HepG2 (cell line): Measurements from ENCODE around the gene TOMM22. TPM values are rescaled to one million over a fixed set of nuclear protein-coding genes. Genes with fewer than 3 reads are reported as not detected.

ENCODE experiments used
- ELF3 ChIP-seq: IDR thresholded peaks from 2 replicates; pipeline ENCODE4 v1.6.1; 2016; ENCODE audit warnings: missing genetic modification reagents, missing compliant biosample characterization
- FOXP4 ChIP-seq: sonication (generic); formaldehyde crosslinking; IDR thresholded peaks from 2 replicates; pipeline ENCODE4 v1.4.0; 2020; ENCODE audit warnings: missing genetic modification reagents
- HOXA5 ChIP-seq: sonication (generic); formaldehyde crosslinking; IDR thresholded peaks from 2 replicates; pipeline ENCODE4 v1.4.0; 2020; ENCODE audit warnings: missing genetic modification reagents
- KAT8 ChIP-seq: IDR thresholded peaks from 2 replicates; pipeline ENCODE4 v1.6.1; 2016; ENCODE audit warnings: missing genetic modification reagents, missing compliant biosample characterization
- KDM2A ChIP-seq: sonication (generic); formaldehyde crosslinking; IDR thresholded peaks from 2 replicates; pipeline ENCODE4 v1.4.0; 2020; ENCODE audit warnings: low read depth, missing genetic modification reagents, borderline replicate concordance
- KLF11 ChIP-seq: IDR thresholded peaks from 2 replicates; pipeline ENCODE4 v1.6.1; 2016; ENCODE audit warnings: missing compliant biosample characterization
- KMT2B ChIP-seq: IDR thresholded peaks from 2 replicates; pipeline ENCODE4 v1.6.1; 2016; ENCODE audit warnings: missing genetic modification reagents, missing compliant biosample characterization
- MTERF4 ChIP-seq: sonication (generic); formaldehyde crosslinking; IDR thresholded peaks from 2 replicates; pipeline ENCODE4 v1.8.0; 2023; ENCODE audit warnings: mild to moderate bottlenecking, missing genetic modification reagents
- PHF8 ChIP-seq: sonication (generic); formaldehyde crosslinking; IDR thresholded peaks from 2 replicates; pipeline ENCODE4 v1.5.0; 2020; ENCODE audit warnings: missing genetic modification reagents
- RCOR2 ChIP-seq: IDR thresholded peaks from 2 replicates; pipeline ENCODE4 v1.6.1; 2016; ENCODE audit warnings: missing biosample characterization, missing genetic modification reagents
- STAG1 ChIP-seq: sonication (generic); formaldehyde crosslinking; IDR thresholded peaks from 2 replicates; pipeline ENCODE4 v1.4.0; 2020; ENCODE audit warnings: missing genetic modification reagents
- YY1 ChIP-seq: IDR thresholded peaks from 2 replicates; pipeline ENCODE4 v1.6.1; 2011; ENCODE audit warnings: low read length, low read depth, moderate library complexity, mild to moderate bottlenecking; ENCODE audit not compliant: insufficient read depth, insufficient replicate concordance
- ZBTB21 ChIP-seq: sonication (generic); formaldehyde crosslinking; IDR thresholded peaks from 2 replicates; pipeline ENCODE4 v1.4.0; 2020; ENCODE audit warnings: missing genetic modification reagents
- ZBTB42 ChIP-seq: sonication (generic); formaldehyde crosslinking; IDR thresholded peaks from 2 replicates; pipeline ENCODE4 v1.5.0; 2020; ENCODE audit warnings: mild to moderate bottlenecking, missing genetic modification reagents
- ZBTB44 ChIP-seq: sonication (generic); formaldehyde crosslinking; IDR thresholded peaks from 2 replicates; pipeline ENCODE4 v1.4.0; 2020; ENCODE audit warnings: missing genetic modification reagents
- ZFY ChIP-seq: sonication (generic); formaldehyde crosslinking; IDR thresholded peaks from 2 replicates; pipeline ENCODE4 v1.4.0; 2020; ENCODE audit warnings: missing genetic modification reagents
- ZNF143 ChIP-seq: sonication (generic); formaldehyde crosslinking; IDR thresholded peaks from 2 replicates; pipeline ENCODE4 v1.4.0; 2020; ENCODE audit warnings: missing genetic modification reagents
- ZNF234 ChIP-seq: sonication (generic); formaldehyde crosslinking; conservative IDR thresholded peaks from 2 replicates; pipeline ENCODE4 v1.5.1; 2020; ENCODE audit warnings: mild to moderate bottlenecking, missing genetic modification reagents
- ZNF251 ChIP-seq: sonication (generic); formaldehyde crosslinking; IDR thresholded peaks from 2 replicates; pipeline ENCODE4 v1.9.0; 2021; ENCODE audit warnings: mild to moderate bottlenecking, missing genetic modification reagents
- ZNF275 ChIP-seq: sonication (generic); formaldehyde crosslinking; IDR thresholded peaks from 2 replicates; pipeline ENCODE4 v1.8.0; 2022; ENCODE audit warnings: missing genetic modification reagents, mild to moderate bottlenecking, inconsistent platforms, borderline replicate concordance
- ZNF350 ChIP-seq: sonication (generic); formaldehyde crosslinking; IDR thresholded peaks from 2 replicates; pipeline ENCODE4 v1.4.0; 2020; ENCODE audit warnings: mild to moderate bottlenecking, low read depth, missing genetic modification reagents, borderline replicate concordance
- ZNF460 ChIP-seq: sonication (generic); formaldehyde crosslinking; IDR thresholded peaks from 2 replicates; pipeline ENCODE4 v1.5.1; 2020; ENCODE audit warnings: missing genetic modification reagents, mild to moderate bottlenecking, borderline replicate concordance
- ZNF543 ChIP-seq: sonication (generic); formaldehyde crosslinking; IDR thresholded peaks from 2 replicates; pipeline ENCODE4 v1.4.0; 2020; ENCODE audit warnings: mild to moderate bottlenecking, missing genetic modification reagents
- ZNF577 ChIP-seq: sonication (generic); formaldehyde crosslinking; IDR thresholded peaks from 2 replicates; pipeline ENCODE4 v1.4.0; 2020; ENCODE audit warnings: mild to moderate bottlenecking, low read depth, missing genetic modification reagents, borderline replicate concordance
- polyA plus RNA-seq, 8 experiments: library from polyadenylated mRNA; depleted of rRNA in 3 of 8; stranded (reverse) in 7 of 8; unstranded in 1 of 8; fragments of >200 nt; fragmentation: Illumina TruSeq in 4 of 8; extraction: Trizol in 4 of 8; gene quantifications; 2 replicates each; pipeline versions ENCODE4 v1.2.1 to v1.2.3, GENCODE V29; 2011 to 2016; ENCODE audit warnings: low read depth in 4 of 8, missing spikeins in 1 of 8, mixed read lengths in 1 of 8; ENCODE audit not compliant: insufficient read depth in 1 of 8
- total RNA-seq, 5 experiments: library from RNA; depleted of rRNA; stranded (reverse); fragments of >200 nt; fragmentation: Illumina TruSeq; extraction: Trizol; gene quantifications; 2 replicates each; pipeline ENCODE4 v1.2.3, GENCODE V29; 2016; ENCODE audit warnings: low read depth in 1 of 5
- TF ChIP-seq, protein P1 (sequence below): sonication (generic); formaldehyde crosslinking; IDR thresholded peaks from 2 replicates; pipeline ENCODE4 v1.4.0; 2020; ENCODE audit warnings: missing genetic modification reagents

The TOMM22 gene
- total and polyA plus RNA-seq, 2 of the 13 experiments (the other 11 are each of a cell fraction or from before 2014, with no cell fraction given): 46.9 to 118 TPM

DNA sequence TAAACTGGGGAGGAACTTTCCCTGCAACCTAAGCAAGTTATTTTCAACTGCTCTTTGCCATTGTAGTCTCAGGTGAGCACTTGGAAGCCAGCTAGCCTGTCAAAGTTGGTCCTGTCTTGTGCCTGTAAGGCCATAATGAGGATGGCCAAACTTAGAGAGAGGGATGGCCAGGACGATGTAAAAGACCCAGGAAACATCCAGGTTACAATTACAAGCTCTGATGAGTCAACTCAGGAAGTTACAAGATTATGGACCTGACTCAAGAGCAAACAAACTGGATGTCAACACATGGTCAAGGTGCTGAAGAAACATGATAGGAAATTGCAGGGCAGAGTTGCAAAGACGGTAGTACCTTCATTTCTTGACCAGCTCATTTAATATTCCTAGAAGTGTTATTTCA, 25.6 kb downstream of the TOMM22 start (continued):
- TF ChIP-seq, protein P1, sequence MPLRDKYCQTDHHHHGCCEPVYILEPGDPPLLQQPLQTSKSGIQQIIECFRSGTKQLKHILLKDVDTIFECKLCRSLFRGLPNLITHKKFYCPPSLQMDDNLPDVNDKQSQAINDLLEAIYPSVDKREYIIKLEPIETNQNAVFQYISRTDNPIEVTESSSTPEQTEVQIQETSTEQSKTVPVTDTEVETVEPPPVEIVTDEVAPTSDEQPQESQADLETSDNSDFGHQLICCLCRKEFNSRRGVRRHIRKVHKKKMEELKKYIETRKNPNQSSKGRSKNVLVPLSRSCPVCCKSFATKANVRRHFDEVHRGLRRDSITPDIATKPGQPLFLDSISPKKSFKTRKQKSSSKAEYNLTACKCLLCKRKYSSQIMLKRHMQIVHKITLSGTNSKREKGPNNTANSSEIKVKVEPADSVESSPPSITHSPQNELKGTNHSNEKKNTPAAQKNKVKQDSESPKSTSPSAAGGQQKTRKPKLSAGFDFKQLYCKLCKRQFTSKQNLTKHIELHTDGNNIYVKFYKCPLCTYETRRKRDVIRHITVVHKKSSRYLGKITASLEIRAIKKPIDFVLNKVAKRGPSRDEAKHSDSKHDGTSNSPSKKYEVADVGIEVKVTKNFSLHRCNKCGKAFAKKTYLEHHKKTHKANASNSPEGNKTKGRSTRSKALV (CRISPR knock-in tag): no peak
- TF ChIP-seq ZNF460 (CRISPR knock-in tag): no peak
- peak; percentile 90 for TF ChIP-seq ELF3 (CRISPR knock-in tag)
- TF ChIP-seq KMT2B (CRISPR knock-in tag): no peak
- TF ChIP-seq PHF8: no peak
- no peak for TF ChIP-seq ZFY (CRISPR knock-in tag)
- no peak for TF ChIP-seq MTERF4 (CRISPR knock-in tag)
- no peak for TF ChIP-seq ZNF275 (CRISPR knock-in tag)
- no peak for TF ChIP-seq ZNF350
- no peak for TF ChIP-seq STAG1 (CRISPR knock-in tag)
- no peak for TF ChIP-seq KDM2A (CRISPR knock-in tag)
- no peak for TF ChIP-seq ZNF251 (CRISPR knock-in tag)
- peak; percentile 81 for TF ChIP-seq FOXP4
- no peak for TF ChIP-seq ZNF577 (CRISPR knock-in tag)
- TF ChIP-seq ZNF143 (CRISPR knock-in tag): no peak
- no peak for TF ChIP-seq KLF11
- TF ChIP-seq KAT8 (CRISPR knock-in tag): peak; percentile 42; the same call in 1 of the 2 replicates
- TF ChIP-seq HOXA5: no peak
- no peak for TF ChIP-seq ZNF543 (CRISPR knock-in tag)
- TF ChIP-seq RCOR2 (CRISPR knock-in tag): peak; percentile 54; the same call in 1 of the 2 replicates
- no peak for TF ChIP-seq ZBTB42
- no peak for TF ChIP-seq ZNF234
- no peak for TF ChIP-seq ZBTB44 (CRISPR knock-in tag)
- TF ChIP-seq ZBTB21 (CRISPR knock-in tag): no peak; the same call in 1 of the 2 replicates
- TF ChIP-seq YY1: no peak
